GF-D8 (cell line): Measurements from ENCODE around the gene ADGRG2.

ENCODE experiments used
- DNase-seq: peaks from one replicate; lab custom pipeline; 2025; lab: John Stamatoyannopoulos, UW

Gene ADGRG2, protein sequence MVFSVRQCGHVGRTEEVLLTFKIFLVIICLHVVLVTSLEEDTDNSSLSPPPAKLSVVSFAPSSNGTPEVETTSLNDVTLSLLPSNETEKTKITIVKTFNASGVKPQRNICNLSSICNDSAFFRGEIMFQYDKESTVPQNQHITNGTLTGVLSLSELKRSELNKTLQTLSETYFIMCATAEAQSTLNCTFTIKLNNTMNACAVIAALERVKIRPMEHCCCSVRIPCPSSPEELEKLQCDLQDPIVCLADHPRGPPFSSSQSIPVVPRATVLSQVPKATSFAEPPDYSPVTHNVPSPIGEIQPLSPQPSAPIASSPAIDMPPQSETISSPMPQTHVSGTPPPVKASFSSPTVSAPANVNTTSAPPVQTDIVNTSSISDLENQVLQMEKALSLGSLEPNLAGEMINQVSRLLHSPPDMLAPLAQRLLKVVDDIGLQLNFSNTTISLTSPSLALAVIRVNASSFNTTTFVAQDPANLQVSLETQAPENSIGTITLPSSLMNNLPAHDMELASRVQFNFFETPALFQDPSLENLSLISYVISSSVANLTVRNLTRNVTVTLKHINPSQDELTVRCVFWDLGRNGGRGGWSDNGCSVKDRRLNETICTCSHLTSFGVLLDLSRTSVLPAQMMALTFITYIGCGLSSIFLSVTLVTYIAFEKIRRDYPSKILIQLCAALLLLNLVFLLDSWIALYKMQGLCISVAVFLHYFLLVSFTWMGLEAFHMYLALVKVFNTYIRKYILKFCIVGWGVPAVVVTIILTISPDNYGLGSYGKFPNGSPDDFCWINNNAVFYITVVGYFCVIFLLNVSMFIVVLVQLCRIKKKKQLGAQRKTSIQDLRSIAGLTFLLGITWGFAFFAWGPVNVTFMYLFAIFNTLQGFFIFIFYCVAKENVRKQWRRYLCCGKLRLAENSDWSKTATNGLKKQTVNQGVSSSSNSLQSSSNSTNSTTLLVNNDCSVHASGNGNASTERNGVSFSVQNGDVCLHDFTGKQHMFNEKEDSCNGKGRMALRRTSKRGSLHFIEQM

DNA sequence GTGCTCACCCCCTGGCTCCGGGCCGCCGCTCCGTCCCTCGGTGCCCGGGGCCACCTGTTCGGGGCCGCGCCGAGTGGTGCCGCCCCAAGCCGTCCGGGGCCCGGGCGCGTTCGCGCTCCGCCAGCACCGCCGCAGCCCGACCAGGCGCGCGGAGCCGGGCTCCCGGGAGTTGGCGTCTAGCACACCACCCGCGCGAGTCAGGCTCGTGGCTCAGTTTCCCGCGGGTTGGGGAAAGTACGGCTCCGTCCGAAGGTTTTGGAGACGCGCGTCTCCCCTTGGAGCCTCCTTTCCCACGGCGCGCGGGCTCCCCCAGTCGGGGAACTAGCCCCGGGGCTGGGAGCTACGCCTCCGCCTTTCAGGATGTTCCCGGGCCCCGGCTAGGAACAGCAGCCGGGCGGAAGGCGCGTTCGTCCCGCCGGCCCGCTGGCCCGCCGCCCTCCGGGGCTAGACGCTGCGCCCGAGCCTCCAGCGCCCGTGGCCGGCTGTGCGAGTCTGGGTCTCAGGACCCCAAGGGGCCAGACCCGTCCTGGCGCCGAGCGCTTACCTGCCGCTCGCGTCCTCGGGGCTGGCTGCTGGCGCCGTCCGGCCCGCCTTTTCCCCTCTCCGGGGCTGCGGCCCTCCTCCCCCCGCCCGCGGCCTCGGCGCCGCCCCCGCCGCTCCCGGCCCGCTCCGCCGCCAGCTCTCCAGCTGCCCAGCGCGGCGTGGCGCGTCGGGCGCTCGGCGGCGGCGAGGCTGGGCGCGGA lies at the start of gene ADGRG2:
ADGRG2 (minus strand) TSS at position 571 of the 743 bp plus-strand sequence. CDS start 53,634 bp downstream, outside the sequence.
- no peak for DNase-seq

DNA sequence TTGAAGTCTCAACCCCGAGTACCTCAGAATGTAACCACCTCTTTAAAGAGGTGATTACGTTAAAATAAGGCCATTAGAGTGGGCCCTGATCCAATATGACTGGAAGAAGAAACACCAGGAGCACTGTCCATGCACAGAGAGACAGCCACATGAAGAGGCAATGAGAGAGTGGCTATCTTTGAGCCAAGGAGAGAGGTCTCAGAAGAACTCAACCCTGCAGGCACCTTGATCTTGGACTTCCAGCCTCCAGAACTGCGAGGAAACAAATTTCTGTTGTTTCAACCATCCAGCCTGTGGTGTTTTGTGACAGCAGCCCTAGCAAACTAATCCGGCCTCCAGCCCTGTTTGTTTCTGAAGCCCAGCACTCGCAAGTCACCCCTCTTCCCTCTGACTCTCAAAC lies 46.3 kb upstream of the ADGRG2 start:
- no peak for DNase-seq

DNA sequence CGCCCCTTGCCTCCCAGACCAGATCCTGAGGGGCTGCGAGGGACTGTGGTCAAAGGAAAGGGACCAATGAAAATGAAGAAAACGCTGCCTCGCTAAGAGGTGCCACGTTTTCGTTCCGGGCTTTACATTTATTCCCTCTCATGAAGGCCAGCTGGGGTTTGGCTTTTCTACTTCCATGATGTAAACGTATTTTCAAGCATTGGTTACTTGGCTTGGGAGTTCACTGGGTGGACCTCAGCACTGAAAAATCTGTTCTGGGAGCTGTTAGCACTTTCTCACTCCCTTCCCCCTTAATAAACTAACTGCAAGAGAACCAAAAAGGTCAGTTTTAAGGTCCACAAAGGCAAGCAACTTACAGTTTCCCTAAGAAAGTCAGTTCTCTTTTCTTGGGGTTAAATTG lies 40.6 kb upstream of the ADGRG2 start:
- no peak for DNase-seq

DNA sequence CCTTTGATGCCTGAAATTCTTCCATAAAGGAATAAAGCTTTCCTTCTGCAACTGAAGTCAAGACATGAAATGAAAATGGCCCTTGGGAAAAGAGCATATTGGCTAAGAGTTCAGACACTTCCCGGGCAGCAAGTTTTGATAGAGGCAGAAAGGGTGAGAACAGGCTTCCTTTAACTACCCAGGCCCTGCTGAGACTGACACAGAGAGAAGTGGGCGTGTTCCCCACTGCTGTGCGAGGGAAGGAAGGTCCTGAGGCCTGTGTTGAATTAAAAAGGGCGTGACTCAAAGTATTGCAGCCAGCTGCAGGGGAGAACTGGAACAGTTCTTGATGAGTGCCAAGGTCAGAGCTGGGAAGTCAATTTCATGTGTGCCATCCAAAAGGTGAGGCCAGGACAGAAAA lies 33.9 kb upstream of the ADGRG2 start:
- no peak for DNase-seq

DNA sequence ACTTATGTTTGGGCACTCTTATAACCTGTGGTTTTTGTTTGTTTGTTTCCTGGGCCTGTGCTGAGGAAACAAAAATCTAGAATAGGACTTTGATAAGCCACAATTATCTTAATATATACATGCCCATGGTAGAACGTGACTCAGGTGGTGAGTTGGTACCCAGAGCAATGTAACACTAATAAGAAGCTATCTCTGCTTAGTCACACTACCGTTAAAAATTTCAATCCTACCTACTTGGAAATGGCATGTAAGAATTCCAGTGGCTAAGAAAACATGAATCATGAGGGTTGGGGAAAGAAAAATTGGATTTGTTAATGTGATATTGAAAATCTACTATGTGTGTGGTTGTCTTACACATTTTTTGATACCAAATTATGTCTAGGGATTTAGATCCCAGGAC lies 30.5 kb upstream of the ADGRG2 start:
- no peak for DNase-seq

DNA sequence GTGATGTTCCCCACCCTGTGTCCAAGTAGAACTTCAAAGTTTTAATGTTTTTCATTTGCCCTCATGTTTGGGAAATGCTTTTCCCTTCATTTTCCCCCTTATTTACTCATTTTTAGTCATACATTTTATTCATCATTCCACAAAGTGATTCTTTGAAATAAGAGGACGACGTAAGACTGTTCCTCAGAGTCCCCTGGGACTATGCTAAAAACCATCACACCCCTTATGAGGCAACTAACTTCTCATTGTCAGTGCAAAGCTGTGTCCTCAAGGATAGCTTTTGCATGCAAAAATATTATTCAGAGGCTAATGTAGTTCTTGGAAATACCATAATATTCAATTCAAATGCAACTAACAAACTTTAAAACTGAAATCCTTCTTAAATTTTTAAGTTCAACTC lies 14.8 kb upstream of the ADGRG2 start:
- no peak for DNase-seq

DNA sequence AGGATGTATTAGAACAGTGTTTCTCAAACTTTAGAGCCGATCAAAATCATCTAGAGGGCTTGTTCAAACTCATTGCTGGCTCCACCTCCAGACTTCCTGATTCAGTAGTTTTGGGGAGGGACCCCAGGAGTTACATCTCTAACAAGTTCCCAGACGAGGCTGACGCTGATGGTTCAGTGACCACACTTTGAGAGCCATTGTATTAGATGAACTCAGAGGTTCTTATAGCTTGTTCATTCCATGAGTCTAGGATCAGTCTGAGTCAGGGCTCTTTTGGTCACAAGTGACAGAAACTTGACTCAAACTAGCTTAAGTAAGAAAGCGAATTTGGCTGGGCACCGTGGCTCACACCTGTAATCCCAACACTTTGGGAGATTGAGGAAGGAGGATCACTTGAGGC lies 11.5 kb upstream of the ADGRG2 start:
- no peak for DNase-seq

DNA sequence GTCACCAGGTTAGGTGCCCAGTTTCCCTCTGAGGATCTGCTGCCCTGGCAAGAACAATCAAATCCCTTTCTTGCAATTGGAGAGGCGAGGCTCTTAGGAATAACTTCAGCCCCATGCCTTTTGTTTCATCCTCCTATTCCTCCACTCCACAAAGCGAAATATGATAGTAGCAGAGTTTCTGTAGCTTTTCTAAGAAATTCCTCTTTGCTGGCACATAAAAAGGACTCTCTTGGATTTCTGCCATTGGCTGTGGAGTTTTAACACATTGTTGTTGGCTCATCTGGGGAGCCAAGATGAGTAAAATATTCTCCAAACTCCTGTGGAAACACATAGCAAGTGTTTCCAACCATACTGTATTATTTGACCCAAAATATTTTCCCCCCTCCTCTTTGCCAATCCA lies 11.0 kb upstream of the ADGRG2 start:
- DNase-seq: no peak

DNA sequence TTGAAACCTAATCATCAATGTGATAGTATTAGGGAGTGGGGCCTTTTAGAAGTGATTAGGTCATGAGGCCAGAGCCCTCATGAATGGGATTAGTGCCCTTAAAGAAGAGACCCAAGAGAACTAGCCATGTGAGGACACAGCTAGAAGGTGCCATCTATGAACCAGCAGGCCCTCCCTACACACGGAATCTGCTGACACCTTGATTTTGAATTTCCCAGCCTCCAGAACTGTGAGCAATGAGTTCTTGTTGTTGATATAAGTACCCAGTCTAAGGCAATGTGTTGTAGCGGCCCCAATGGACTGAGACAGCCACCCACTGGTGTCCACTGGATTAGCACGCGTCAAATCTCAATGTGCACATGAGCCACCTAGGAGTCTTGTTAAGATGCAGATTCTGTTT lies 8.4 kb upstream of the ADGRG2 start:
- no peak for DNase-seq

DNA sequence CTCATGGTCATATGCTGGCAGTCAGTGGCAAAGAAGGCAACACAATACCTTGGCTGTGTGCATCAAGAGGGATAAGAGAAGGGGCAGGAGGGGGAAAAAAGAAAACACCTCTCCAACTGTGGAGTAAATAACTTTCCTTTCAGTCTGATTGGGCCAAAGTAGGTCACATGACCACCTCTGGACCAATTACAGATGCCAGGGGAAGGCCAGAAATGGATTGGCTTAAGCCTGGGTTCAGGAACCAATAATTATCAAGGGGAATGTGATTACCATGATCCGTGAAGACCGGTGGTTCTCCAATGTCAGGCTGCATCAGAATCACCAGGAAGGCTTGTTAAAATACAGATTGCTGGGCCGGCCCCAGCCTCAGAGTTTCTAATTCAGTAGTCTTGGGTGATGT lies 7.4 kb upstream of the ADGRG2 start:
- no peak for DNase-seq

DNA sequence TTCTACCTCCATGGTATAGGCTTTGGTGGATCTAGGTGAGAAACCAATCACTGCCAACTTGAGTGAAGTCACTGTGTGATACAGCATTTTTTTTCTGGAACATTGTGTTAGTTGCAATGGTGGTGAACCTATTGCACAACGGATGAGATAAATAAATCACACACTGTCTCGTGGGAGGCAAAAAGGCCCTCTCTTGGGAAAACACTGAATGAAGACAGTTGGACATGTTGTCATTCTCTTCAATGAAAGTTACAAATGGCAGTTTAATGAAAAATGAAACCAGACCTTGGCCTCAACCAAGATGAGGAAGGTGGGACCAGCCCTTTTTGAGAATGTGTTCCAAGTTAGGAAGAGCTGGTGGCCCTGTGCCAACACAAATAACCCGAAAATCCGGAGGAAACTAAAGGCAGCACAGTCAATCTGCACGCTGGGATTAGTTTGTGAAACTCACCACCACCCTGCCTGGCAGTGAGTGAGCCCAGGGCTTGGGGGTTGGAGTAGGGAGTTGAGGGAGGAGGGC lies 5.4 kb upstream of the ADGRG2 start:
- DNase-seq: no peak

DNA sequence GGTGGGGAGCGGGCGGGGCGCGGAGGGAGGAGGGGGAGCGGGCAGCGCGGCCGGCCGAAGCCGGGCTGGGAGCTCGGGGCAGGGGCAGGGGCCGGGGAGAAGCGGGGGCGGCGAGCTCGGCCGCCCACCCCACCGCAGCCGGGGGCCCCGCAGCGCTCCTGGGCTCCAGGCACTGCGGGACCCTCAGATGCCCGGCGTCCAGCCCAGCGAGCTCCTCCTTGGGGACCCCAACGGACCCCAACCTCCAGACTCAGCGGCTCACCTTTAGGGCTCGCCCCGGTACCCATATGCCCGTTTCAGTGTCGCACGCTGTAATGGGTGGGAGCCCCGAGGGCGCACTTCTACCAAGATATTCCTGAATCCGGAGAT lies 357 bp upstream of the ADGRG2 start:
- DNase-seq: no peak

DNA sequence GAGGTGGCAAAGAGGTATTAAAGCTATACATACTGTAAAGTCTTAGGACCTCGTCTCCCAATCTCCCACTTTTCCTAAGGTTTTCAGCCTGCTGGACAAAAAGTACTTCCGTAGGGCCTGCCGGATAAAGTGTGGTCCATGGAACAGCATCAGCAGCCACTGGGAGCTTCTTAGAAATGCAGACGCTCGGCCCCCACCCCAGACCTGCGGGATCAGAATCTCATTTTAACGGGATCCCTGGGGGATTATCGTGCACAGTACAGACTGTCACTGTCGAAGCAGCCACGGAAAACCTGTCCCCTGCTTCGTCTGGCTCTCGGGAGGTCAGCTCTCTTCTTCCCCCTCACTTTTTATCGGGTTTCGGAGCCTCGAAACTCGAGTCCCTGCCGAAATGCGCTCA lies 802 bp downstream of the ADGRG2 start:
- DNase-seq: no peak

DNA sequence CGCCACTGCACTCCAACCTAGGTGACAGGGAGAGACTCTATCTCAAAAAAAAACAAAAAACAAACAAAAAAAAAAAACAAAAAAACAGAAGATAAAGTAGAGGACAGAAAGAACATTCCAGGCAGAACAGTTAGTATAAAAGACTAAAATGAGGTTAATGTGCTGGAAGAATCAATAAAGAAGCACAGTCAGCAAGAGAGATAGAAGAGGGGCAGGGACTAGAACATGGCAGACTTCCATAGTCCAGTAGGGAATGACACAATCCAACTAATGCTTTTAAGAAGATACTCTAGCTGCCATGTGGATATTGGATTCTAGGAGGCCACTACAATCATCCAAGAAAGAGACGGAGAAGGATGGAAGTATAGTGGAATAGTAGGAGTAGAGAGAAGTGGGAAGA lies 11.6 kb downstream of the ADGRG2 start:
- DNase-seq: no peak

DNA sequence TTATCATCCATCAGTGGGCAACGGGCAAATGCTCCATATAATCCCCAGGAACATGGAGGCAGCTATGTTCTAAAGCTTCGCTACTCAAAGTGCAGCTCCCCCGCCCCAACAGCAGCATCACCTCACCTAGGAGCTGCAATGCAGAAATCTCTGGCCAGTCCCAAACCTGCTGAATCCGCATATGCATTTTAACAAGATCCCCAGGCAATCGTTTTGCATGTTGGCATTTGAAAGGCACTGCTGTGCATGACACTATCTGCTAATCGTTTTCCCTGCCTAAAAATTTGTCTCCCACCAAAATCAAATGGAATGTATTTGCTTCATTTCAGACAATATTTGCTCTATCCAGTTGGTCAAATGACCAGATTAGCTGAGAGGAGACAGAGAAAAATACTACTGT lies 15.2 kb downstream of the ADGRG2 start:
- no peak for DNase-seq

DNA sequence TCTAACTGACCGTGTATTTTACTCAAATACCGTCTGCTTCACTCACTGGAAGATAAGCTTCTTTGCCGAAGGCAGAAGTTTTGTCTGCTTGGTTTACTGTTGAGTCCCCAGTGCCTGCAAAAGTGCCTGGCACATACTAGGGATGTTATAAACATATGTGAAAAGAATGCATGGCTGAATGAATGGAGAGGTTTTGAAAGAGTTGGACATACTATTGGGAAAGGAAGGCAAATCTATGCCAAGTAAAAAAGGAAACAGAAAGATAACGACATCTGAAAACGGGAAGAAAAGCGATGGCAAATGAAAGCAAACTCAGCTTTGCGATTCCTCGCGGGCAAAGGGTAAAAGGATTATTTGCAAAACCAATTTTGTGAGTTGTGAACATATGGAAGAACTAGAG lies 21.7 kb downstream of the ADGRG2 start:
- DNase-seq: no peak

DNA sequence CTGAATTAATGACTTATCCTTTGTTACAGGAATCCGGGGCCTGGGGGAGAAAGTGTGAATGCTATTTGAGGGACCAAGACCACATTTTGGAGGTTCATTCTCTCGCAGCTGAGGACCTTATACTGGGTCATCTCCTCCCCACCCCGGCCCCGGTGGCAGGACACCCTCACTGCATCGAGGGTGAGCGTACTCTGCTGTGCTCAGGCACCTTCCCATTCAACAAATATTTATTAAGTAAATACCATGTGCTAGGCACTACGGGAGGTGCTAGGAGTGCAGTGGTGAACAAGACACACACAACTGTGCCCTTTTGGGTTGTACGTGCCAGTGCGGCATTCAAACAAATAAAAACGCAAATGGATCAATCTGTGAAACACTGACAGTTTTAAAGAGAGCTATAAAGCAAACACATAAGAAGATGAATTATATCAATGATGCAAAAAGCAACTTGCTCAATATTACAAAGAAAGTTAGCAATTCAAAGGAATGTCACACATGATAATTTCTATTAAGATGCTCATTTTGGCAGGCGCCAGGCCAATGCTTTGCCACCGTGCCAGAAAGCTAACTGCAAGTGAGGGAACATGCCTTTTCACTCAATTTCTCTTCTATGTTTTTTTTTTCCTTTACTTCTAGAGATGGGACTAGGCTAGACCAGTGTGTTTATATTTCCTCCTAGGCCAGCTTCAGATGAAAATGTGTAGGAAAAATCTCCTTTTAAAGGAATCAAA lies 24.6 kb downstream of the ADGRG2 start:
- no peak for DNase-seq

DNA sequence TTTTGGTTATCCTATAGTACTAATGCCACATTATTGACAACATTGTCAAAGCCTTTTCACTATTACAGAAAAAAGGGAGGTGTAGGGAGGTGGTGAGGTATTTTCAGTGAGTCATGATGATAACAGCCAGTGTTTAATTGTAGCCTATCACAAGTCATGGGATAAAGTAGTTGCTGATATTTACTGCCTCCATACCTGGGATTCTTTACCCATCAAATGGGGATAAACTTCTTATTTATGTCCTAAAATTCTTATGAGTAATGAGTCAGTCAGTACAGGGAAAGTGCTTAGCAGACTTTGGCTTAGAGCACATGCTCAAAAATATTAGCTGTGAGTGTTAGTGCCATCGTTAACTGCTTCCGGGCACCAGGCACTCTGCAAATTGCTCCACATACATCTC lies 25.7 kb downstream of the ADGRG2 start:
- no peak for DNase-seq

DNA sequence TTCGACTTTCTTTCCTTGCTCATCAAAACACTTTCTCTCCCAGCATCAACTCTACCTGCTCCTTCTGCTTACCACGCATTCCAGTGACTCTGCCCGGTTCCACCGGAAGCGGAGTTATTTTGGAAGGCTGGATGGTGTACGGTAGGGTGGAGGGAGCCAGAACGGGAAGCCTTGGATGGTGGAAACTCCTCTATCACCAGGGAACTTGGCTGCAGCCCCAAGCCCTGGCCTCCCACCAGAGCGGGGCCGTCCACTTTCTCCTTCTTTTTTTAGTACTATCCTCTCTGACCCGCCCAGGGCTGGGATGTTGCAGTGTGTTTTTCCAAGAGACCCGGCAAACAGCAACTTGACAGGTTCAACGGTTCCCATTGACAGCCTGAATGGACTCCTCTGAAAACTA lies 27.6 kb downstream of the ADGRG2 start:
- DNase-seq: no peak

DNA sequence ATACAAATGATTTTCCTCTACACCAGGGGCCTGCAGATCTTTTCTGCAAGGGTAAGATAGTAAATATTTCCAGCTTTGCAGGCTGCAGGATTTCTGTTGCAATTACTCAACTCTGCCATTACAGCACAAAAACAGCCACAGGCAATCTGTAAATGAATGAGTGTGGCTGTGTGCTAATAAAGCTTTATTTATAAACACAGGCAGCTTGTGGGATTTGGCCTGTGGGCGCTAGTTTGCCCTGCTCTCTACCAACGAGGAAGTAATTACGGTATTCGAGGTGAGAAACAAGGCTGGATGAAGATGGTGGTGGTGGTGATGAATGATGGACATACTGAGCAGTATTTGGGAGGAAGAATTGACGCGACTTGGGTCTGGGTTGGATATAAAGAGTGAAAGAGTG lies 30.7 kb downstream of the ADGRG2 start:
- DNase-seq: no peak

DNA sequence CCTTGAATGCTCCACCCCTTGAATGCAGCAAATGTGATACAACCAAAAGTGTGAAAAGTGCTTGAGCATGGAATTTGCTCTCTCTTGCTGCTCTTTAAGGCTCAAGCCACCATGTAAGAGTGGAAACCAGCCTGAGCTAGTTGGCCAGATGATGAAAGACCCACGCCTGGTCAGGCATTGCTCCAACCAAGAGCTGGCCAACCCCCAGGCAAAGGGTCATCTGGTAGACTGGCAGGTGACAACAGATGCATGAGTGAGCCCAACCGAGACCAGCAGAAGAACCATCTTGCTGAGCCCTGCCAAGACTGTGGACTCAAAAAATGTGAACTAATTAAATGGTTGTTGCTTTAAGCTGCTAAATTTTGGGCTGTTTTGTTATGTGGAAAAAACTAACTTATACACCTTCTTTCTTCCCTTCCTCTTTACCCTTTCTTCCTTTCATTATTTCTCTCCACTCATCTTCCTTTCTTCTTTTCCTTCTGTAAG lies 32.7 kb downstream of the ADGRG2 start:
- DNase-seq: no peak
